Caco-2 (cell line): Measurements from ENCODE around the gene ATP6V0D1. TPM values are rescaled to one million over a fixed set of nuclear protein-coding genes. Genes with fewer than 3 reads are reported as not detected.

Experiments used
- BruUV-seq: library from RNA; stranded (reverse); fragments of 400-500 nt; replicated peaks from 2 replicates; lab custom pipeline; 2021; lab: Mats Ljungman, UMichigan
- CTCF ChIA-PET: fragments of 300-600 bp; sonication (Branson Sonifier 250); formaldehyde crosslinking; loops from one replicate; lab custom pipeline; 2022; ENCODE audit warnings: antibody characterized with exemption; lab: Charles Lee
- POLR2A ChIA-PET: fragments of 300-600 bp; sonication (Branson Sonifier 250); formaldehyde crosslinking; loops from one replicate; lab custom pipeline; 2022; ENCODE audit warnings: antibody characterized with exemption; lab: Charles Lee
- DNase-seq, 2 experiments: peaks; one replicate each; pipeline versions ENCODE4 v3.0.0 to v3.0.0-alpha.2; 2020 to 2022
- H3K27me3 ChIP-seq: replicated peaks from 2 replicates; pipeline ENCODE4 v1.6.0; 2011; ENCODE audit warnings: low read length; ENCODE audit not compliant: control insufficient read depth, insufficient read depth
- H3K36me3 ChIP-seq: 2 replicates; pipeline ENCODE4 v1.5.1; 2011; ENCODE audit warnings: low read length; ENCODE audit not compliant: control insufficient read depth, insufficient read depth
- H3K4me1 ChIP-seq: fragments of 250-450 bp; sonication (Bioruptor Pico); 2 replicates; pipeline ENCODE4 v1.5.1; 2020; ENCODE audit warnings: mild to moderate bottlenecking
- H3K4me3 ChIP-seq: 2 replicates; pipeline ENCODE4 v1.5.1; 2011; ENCODE audit warnings: low read depth, mild to moderate bottlenecking, control low read depth, low read length
- H3K9me3 ChIP-seq: fragments of 250-450 bp; sonication (Bioruptor Pico); 2 replicates; pipeline ENCODE4 v1.5.1; 2020; ENCODE audit warnings: mild to moderate bottlenecking, moderate library complexity
- H3K27ac Mint-ChIP-seq: one replicate; pipeline ENCODE4 v1.8.0; 2022; ENCODE audit warnings: mixed read lengths; ENCODE audit not compliant: unreplicated experiment
- H3K27me3 Mint-ChIP-seq: one replicate; pipeline ENCODE4 v1.8.0; 2022; ENCODE audit warnings: mixed read lengths; ENCODE audit not compliant: insufficient read depth, unreplicated experiment
- H3K36me3 Mint-ChIP-seq: one replicate; pipeline ENCODE4 v1.8.0; 2022; ENCODE audit warnings: mild to moderate bottlenecking, mixed read lengths; ENCODE audit not compliant: insufficient read depth, unreplicated experiment
- H3K4me1 Mint-ChIP-seq: one replicate; pipeline ENCODE4 v1.8.0; 2022; ENCODE audit warnings: low read depth, mixed read lengths; ENCODE audit not compliant: unreplicated experiment
- H3K4me3 Mint-ChIP-seq: one replicate; pipeline ENCODE4 v1.8.0; 2022; ENCODE audit warnings: mild to moderate bottlenecking, moderate library complexity, mixed read lengths; ENCODE audit not compliant: unreplicated experiment
- H3K9me3 Mint-ChIP-seq: one replicate; pipeline ENCODE4 v1.8.0; 2022; ENCODE audit warnings: mixed read lengths; ENCODE audit not compliant: unreplicated experiment
- CTCF ChIP-seq, 2 experiments: fragments of 200-600 bp in 1 of 2; IDR thresholded peaks; 1 replicate in 1 of 2; 2 replicates in 1 of 2; pipeline versions ENCODE4 v1.5.1 to v1.8.0; 2011 to 2022; ENCODE audit warnings: antibody characterized with exemption in 1 of 2, control low read depth in 1 of 2, inconsistent platforms in 1 of 2, low read depth in 1 of 2, low read length in 1 of 2, mild to moderate bottlenecking in 1 of 2, moderate library complexity in 1 of 2; ENCODE audit not compliant: insufficient read depth in 1 of 2, severe bottlenecking in 1 of 2, unreplicated experiment in 1 of 2
- intact Hi-C: fragments of 100-400 bp; cut with micrococcal nuclease; formaldehyde crosslinking; loops from one replicate; pipeline ENCODE4 v1.10.0; 2022; ENCODE audit not compliant: unreplicated experiment
- total RNA-seq: library from RNA; stranded (reverse); gene quantifications from 2 replicates; pipeline ENCODE4 v1.2.3, GENCODE V29; 2022

ATP6V0D1 gene
- total RNA-seq, 1 experiment from 2014 or later: 110 TPM

GRCh38 chr16:67474551-67475455, 6.2 kb downstream of the ATP6V0D1 start:
- H3K9me3 Mint-ChIP-seq: no peaks in the 10 kb centered on the region
- POLR2A ChIA-PET: interaction anchor here (0.5 kb wide), 1 partner anchor 58 kb away, joined by 3 read pairs; no protein-coding TSS in a partner anchor
- intact Hi-C loops: no loop called here

GRCh38 chr16:67471758-67472384, 9.1 kb downstream of the ATP6V0D1 start:
- H3K9me3 ChIP-seq: no peaks in the 10 kb centered on the region
- no peak overlapping the region for H3K4me3 ChIP-seq
- Mint-ChIP-seq H3K36me3 (no peaks in the 10 kb centered on the region), H3K4me1 (no peaks in the 10 kb centered on the region), H3K27ac (no peak overlapping the region), H3K27me3 (no peaks in the 10 kb centered on the region), H3K9me3 (no peaks in the 10 kb centered on the region), H3K4me3 (no peak overlapping the region)
- TF ChIP-seq CTCF (IDR thresholded peaks at IDR 0.05; ENCODE audit: insufficient read depth in 1 of 2, low read depth in 1 of 2, low read length in 1 of 2, severe bottlenecking in 1 of 2, unreplicated experiment in 1 of 2): no peak
- no peaks in the 10 kb centered on the region; the same call in 1 of the 2 replicates for H3K36me3 ChIP-seq
- CTCF ChIA-PET: interaction anchor here (0.8 kb wide), 1 partner anchor 225 kb away, joined by 6 read pairs; no protein-coding TSS in a partner anchor
- no peaks in the 10 kb centered on the region for H3K27me3 ChIP-seq
- POLR2A ChIA-PET: no interaction called here
- no peaks in the 10 kb centered on the region for H3K4me1 ChIP-seq
- DNase-seq: no peak
- no TSS peak for BruUV-seq
- intact Hi-C loops: no loop called here

More at GRCh38 chr16:67474551-67475455, 6.2 kb downstream of the ATP6V0D1 start:
- Mint-ChIP-seq H3K4me3 (no peak overlapping the region), H3K27ac (no peak overlapping the region), H3K27me3 (no peaks in the 10 kb centered on the region), H3K4me1 (peaks cover 10% of the 10 kb centered on the region), H3K36me3 (peaks cover 9% of the 10 kb centered on the region)
- no peaks in the 10 kb centered on the region for H3K36me3 ChIP-seq
- DNase-seq: no peak
- BruUV-seq: no TSS peak
- H3K27me3 ChIP-seq: no peaks in the 10 kb centered on the region
- H3K9me3 ChIP-seq: no peaks in the 10 kb centered on the region
- peaks cover 10% of the 10 kb centered on the region for H3K4me1 ChIP-seq
- CTCF ChIA-PET: no interaction called here
- TF ChIP-seq CTCF (IDR thresholded peaks at IDR 0.05; ENCODE audit: insufficient read depth in 1 of 2, low read depth in 1 of 2, low read length in 1 of 2, severe bottlenecking in 1 of 2, unreplicated experiment in 1 of 2): no peak
- no peak overlapping the region for H3K4me3 ChIP-seq

GRCh38 chr16:67470359-67470758, 10.6 kb downstream of the ATP6V0D1 start:
- no peaks in the 10 kb centered on the region for H3K27me3 Mint-ChIP-seq
- ChIA-PET CTCF (interaction anchor here (0.6 kb wide), 1 partner anchor 97 kb away, joined by 3 read pairs; no protein-coding TSS in a partner anchor), POLR2A (no interaction called here)
- Histone ChIP-seq H3K27me3 (no peaks in the 10 kb centered on the region), H3K4me1 (no peaks in the 10 kb centered on the region), H3K9me3 (no peaks in the 10 kb centered on the region), H3K36me3 (no peaks in the 10 kb centered on the region; the same call in 1 of the 2 replicates), H3K4me3 (no peak overlapping the region)
- no TSS peak for BruUV-seq
- no peaks in the 10 kb centered on the region for H3K4me1 Mint-ChIP-seq
- no peak overlapping the region for H3K27ac Mint-ChIP-seq
- no peak overlapping the region for H3K4me3 Mint-ChIP-seq
- H3K9me3 Mint-ChIP-seq: no peaks in the 10 kb centered on the region
- DNase-seq: no peak
- intact Hi-C loops: no loop called here
- no peak for TF ChIP-seq CTCF (IDR thresholded peaks at IDR 0.05; ENCODE audit: insufficient read depth in 1 of 2, low read depth in 1 of 2, low read length in 1 of 2, severe bottlenecking in 1 of 2, unreplicated experiment in 1 of 2)
- peaks cover 4% of the 10 kb centered on the region for H3K36me3 Mint-ChIP-seq
